ENCODE measurements around the gene LRP1-AS. TPM values are rescaled to one million over a fixed set of nuclear protein-coding genes. Genes with fewer than 3 reads are reported as not detected.

Gene LRP1-AS
- total RNA-seq, 1 donor from 2014 or later = 0.46 TPM

DNA sequence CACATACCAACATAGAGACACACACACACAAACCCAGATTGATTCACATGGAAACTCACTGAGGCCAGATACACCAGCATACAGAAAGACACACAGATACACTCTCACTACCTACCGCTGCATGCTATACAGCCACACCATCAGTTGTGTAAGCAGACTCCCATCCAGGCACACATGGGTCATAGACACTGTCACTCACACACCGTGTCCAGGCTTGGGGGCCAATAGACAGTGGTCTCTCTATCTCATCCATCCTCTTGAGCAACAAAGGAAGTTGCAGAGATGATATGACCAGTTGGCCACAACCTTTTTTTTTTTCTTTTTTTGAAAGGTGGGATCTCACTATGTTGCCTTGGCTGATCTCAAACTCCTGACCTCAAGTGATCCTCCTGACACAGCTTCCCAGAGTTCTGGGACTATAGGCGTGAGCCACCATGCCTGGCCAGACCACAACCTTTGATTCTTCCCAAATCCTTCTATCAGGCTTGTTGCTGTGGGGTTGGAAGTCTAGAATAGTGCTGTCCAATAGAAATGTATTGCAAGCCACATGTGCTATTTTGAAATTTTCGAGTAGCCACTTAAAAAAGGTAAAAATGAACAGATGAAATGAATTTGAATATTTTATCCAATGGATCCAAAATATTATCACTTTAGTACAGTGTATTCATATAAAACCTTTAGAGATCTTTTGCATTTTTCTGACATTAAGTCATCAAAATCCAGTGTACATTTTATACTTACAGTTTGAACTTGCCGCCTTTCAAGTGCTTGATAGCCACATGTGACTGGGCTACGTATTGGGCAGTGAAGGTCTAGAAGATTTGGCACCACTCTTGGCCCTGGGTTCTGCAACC lies 7.4 kb downstream of the LRP1-AS start:
- DNase-seq (ENCODE audit: low spot score) = no peak
- TF ChIP-seq, protein P1, sequence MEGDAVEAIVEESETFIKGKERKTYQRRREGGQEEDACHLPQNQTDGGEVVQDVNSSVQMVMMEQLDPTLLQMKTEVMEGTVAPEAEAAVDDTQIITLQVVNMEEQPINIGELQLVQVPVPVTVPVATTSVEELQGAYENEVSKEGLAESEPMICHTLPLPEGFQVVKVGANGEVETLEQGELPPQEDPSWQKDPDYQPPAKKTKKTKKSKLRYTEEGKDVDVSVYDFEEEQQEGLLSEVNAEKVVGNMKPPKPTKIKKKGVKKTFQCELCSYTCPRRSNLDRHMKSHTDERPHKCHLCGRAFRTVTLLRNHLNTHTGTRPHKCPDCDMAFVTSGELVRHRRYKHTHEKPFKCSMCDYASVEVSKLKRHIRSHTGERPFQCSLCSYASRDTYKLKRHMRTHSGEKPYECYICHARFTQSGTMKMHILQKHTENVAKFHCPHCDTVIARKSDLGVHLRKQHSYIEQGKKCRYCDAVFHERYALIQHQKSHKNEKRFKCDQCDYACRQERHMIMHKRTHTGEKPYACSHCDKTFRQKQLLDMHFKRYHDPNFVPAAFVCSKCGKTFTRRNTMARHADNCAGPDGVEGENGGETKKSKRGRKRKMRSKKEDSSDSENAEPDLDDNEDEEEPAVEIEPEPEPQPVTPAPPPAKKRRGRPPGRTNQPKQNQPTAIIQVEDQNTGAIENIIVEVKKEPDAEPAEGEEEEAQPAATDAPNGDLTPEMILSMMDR (IDR thresholded peaks at IDR 0.05; ENCODE audit: unreplicated experiment) = no peak
- Mint-ChIP-seq H3K4me1 (ENCODE audit: unreplicated experiment) (peaks cover 17% of the 10 kb centered on the region), H3K9me3 (ENCODE audit: unreplicated experiment) (no peaks in the 10 kb centered on the region), H3K27me3 (ENCODE audit: unreplicated experiment) (peaks cover 11% of the 10 kb centered on the region), H3K36me3 (ENCODE audit: low read depth, unreplicated experiment) (peaks cover 11% of the 10 kb centered on the region), H3K4me3 (ENCODE audit: unreplicated experiment) (no peak overlapping the region), H3K27ac (ENCODE audit: unreplicated experiment) (no peak overlapping the region)

DNA sequence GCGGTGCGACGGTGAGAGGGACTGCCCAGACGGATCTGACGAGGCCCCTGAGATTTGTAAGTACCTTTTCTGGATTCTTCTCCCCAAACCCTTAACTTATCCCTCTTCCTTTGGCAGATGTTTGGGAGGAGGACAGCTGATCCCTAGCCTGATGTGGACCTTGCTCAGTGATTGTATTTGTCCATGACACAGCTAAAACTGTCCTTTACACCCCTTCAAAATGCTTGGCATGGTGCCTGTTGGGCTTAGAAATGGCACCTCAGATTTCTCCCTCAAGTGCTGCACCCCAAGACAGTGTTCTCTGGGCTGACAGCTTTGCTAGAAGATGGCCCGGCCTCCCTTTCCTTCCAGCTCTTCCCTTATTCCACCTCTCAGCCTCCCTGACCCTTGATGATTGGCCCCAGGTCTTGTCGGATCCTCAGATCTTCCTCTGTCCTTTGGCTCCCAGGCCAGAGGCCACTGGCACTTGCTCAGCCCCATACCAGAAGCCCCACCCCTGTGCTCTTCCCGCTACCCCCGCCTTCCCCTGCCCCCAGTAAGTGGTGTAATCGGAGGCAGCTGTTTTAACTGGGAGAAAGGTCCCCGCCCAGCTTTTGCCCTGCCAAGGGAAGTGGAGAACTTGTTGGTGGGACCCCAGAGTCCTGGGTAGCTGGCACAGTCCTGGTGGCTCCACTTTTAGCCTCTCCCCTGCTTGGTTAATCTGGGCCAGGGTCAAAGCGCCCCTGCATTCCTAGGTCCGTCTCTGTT lies 8.7 kb downstream of the LRP1-AS start:
- H3K4me3 Mint-ChIP-seq (ENCODE audit: unreplicated experiment) = no peak overlapping the region
- TF ChIP-seq, protein P1 (IDR thresholded peaks at IDR 0.05; ENCODE audit: unreplicated experiment) = no peak
- H3K9me3 Mint-ChIP-seq (ENCODE audit: unreplicated experiment) = no peaks in the 10 kb centered on the region
- peaks cover 22% of the 10 kb centered on the region for H3K4me1 Mint-ChIP-seq (ENCODE audit: unreplicated experiment)
- peaks cover 16% of the 10 kb centered on the region for H3K27me3 Mint-ChIP-seq (ENCODE audit: unreplicated experiment)
- H3K36me3 Mint-ChIP-seq (ENCODE audit: low read depth, unreplicated experiment) = peaks cover 5% of the 10 kb centered on the region
- DNase-seq (ENCODE audit: low spot score) = no peak
- no peak overlapping the region for H3K27ac Mint-ChIP-seq (ENCODE audit: unreplicated experiment)

DNA sequence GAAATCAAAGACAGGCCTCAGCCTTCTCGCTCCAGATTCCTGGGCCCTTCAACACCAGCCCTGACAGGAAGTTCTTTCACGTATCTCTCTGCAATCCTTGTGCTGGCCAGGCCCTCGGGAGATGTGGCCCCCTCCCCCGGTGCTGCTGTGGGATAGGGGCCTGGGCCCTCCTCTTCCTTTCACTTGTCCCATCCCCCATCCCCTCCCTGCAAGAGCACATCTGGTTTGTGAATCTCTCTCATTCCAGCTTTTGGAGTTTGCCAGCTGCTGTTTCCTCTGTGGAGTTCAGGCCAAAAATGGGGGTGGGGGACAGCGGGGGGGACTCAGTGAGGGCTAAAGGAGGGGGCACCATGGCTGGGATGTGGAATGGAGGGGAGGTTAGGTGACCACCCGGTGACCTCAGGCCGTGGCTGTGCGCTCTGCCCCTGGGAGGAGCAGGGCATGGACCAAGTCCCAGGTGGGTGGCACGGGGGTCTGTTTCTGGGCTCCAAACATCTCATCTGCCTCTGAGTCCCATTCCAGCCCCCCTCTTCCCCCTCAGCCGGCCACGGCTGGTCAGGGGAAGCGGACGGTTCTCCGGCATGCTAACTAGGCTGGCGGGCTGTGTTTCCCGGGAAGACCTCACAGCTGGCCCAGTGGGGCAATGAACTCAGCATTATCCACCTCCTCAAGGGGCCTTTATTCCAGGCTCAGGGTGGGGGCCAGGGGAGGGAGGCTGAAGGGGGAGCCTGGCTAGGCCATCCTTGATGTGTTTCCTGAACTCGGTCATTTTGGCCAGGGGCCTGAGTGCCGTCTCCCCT lies 11.7 kb downstream of the LRP1-AS start:
- Mint-ChIP-seq H3K27me3 (ENCODE audit: unreplicated experiment) (peaks cover 25% of the 10 kb centered on the region), H3K4me3 (ENCODE audit: unreplicated experiment) (no peak overlapping the region), H3K36me3 (ENCODE audit: low read depth, unreplicated experiment) (peaks cover 12% of the 10 kb centered on the region), H3K27ac (ENCODE audit: unreplicated experiment) (no peak overlapping the region), H3K9me3 (ENCODE audit: unreplicated experiment) (no peaks in the 10 kb centered on the region), H3K4me1 (ENCODE audit: unreplicated experiment) (peaks cover 35% of the 10 kb centered on the region)
- DNase-seq (ENCODE audit: low spot score) = no peak
- TF ChIP-seq, protein P1 (IDR thresholded peaks at IDR 0.05; ENCODE audit: unreplicated experiment) = no peak

DNA sequence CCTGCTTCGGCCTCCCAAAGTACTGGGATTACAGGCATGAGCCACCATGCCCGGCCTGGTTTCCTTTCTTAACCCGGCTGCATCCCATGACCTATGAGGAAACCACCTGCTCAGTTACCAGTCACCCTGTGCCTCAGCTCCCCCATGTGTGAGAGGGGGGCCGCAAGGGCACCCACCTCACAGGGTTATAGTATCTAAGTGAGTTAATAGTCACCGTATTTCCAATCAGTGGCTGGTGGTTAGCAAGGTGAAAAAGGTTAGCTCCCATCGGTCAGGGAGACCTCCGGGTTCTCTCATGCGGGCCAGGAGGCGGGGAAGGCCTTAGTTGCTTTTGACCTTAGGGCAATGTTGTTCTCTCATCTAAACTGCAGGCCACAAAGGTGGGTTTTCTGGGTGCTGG lies 12.5 kb downstream of the LRP1-AS start:
- Mint-ChIP-seq H3K4me1 (ENCODE audit: unreplicated experiment) (peaks cover 40% of the 10 kb centered on the region), H3K27me3 (ENCODE audit: unreplicated experiment) (peaks cover 25% of the 10 kb centered on the region), H3K9me3 (ENCODE audit: unreplicated experiment) (no peaks in the 10 kb centered on the region), H3K4me3 (ENCODE audit: unreplicated experiment) (no peak overlapping the region), H3K36me3 (ENCODE audit: low read depth, unreplicated experiment) (peaks cover 12% of the 10 kb centered on the region), H3K27ac (ENCODE audit: unreplicated experiment) (no peak overlapping the region)
- TF ChIP-seq, protein P1 (IDR thresholded peaks at IDR 0.05; ENCODE audit: unreplicated experiment) = no peak
- no peak for DNase-seq (ENCODE audit: low spot score)

Measured in endothelial cell (in vitro differentiated cells).